HG03469 (cell line): ENCODE data around the gene RETREG2.

Experiments used
- ATAC-seq: cut with Tn5 transposase; IDR thresholded peaks from one replicate; pipeline ENCODE4 v1.9.1; 2021; ENCODE audit warnings: mild to moderate bottlenecking, moderate library complexity, moderate number of reproducible peaks; ENCODE audit not compliant: unreplicated experiment

RETREG2 gene, protein sequence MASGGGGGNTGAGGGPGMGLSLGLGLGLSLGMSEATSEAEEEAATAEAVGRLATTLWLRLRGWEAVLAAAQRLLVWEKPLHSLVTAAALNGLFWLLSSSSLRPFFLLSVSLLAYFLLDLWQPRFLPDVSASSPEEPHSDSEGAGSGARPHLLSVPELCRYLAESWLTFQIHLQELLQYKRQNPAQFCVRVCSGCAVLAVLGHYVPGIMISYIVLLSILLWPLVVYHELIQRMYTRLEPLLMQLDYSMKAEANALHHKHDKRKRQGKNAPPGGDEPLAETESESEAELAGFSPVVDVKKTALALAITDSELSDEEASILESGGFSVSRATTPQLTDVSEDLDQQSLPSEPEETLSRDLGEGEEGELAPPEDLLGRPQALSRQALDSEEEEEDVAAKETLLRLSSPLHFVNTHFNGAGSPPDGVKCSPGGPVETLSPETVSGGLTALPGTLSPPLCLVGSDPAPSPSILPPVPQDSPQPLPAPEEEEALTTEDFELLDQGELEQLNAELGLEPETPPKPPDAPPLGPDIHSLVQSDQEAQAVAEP

GRCh38 chr2:219177552-219178376, at the start of gene RETREG2:
RETREG2 (plus strand) TSS chr2:219178275; CDS start chr2:219178353, 78 bp downstream.
- ATAC-seq = no peak

DNA sequence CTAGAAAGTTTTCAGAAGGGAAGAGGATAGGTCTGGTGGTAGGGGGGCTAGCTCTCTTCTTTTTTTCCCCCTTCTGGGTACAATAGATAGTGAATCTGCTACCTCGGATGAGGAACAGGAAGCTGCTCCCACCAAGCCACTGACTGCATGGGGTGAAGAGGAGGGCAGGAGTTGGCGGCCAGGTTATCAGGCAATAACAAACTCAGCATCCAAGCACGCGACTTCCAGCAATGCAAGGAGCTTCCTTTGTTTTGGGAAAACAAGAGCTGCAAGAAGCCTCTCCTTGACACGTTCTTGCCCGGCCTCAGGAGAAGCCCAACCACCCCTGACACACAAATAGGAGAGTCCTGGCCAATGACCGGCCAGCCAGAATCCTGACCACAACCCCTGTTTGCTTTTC, 49.7 kb upstream of the RETREG2 start:
- ATAC-seq = no peak

- no peak for ATAC-seq
These were observed 48.5 kb upstream of the RETREG2 start for GRCh38 chr2:219129589-219129988.

GRCh38 chr2:219131327-219131726, 46.7 kb upstream of the RETREG2 start:
- no peak for ATAC-seq

GRCh38 chr2:219131744-219132143, 46.3 kb upstream of the RETREG2 start:
- no peak for ATAC-seq

GRCh38 chr2:219133976-219134375, 44.1 kb upstream of the RETREG2 start:
- no peak for ATAC-seq

DNA sequence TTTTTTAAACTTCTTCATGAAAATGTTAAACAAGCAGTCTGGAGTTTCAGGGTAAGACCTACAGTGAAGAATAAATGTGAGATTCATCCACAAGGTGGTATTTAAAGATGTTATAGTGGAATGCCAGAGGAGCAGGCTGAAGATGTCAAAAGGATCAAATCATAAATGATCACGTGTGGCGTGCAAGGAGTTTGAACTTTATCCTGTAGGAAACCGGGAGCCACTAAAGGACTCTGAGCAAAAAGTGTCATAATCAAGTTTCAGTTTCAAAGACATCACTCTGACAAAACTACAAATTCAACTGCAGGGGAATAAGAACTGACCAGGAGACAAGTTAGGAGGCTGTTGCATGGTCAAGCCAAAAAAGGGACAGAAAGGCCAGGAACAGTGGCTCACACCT, 37.4 kb upstream of the RETREG2 start:
- ATAC-seq = no peak

DNA sequence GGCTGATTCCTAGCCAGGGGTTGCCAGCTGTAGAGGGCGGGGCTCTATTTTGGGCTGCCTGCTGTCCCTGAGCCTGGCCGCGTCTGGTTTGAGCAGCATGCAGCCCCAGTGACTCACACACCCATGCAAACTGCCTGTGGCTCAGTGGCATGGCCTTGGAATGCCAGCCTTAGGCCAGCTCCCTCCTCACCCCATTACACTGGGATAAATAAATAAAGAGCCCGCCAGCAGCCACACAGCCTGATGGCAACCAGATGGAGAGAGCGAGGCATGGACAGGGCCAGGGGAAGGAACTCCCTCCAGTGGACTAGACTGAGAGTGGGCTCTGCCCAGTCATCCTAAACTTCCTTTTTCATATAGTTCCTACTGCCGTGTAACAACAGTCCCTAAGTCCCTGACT, 35.7 kb upstream of the RETREG2 start:
- no peak for ATAC-seq

- ATAC-seq = no peak
These were observed 28.4 kb upstream of the RETREG2 start for GRCh38 chr2:219149667-219150066.

GRCh38 chr2:219155054-219155644, 22.9 kb upstream of the RETREG2 start:
- no peak for ATAC-seq

DNA sequence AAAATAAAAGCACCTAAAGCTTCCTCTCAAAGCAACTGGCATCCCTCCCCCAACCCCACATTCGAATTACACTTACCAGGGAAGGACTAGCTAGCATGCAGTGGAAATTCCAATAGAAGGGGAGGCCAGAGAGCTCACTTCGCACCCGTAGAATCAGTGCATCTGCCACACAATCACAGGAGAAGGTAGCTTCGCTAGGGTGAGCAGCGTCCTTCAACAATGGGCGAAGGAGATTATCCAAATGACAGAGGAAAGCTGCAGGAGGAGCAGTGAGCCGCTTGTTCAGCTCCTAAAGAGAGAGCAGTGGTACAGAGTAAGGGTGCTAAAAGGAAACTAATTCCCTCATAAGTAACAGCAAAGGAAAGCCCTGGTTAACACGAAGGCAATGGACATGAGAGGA, 20.7 kb upstream of the RETREG2 start:
- ATAC-seq = no peak

GRCh38 chr2:219158025-219158424, 20.1 kb upstream of the RETREG2 start:
- no peak for ATAC-seq

DNA sequence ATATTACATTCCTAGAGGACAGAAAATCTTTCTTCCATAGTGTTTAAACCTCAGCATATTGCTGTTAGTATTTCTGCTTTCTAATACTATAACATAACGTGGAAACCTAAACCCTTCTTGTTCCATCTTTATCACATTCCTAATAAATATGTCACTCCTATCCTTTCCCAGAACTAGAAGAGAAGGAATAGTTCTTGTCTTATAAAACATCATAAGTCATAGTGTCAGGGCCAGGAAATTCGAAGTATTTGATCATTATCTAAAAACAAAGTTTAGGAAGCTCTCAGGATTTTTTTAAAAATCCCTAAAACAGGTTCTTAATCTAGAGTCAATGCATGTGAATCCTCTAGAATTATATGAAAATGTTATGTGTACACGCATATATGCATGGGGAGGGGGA, 19.5 kb upstream of the RETREG2 start:
- ATAC-seq = no peak

GRCh38 chr2:219159771-219160185, 18.3 kb upstream of the RETREG2 start:
- no peak for ATAC-seq

DNA sequence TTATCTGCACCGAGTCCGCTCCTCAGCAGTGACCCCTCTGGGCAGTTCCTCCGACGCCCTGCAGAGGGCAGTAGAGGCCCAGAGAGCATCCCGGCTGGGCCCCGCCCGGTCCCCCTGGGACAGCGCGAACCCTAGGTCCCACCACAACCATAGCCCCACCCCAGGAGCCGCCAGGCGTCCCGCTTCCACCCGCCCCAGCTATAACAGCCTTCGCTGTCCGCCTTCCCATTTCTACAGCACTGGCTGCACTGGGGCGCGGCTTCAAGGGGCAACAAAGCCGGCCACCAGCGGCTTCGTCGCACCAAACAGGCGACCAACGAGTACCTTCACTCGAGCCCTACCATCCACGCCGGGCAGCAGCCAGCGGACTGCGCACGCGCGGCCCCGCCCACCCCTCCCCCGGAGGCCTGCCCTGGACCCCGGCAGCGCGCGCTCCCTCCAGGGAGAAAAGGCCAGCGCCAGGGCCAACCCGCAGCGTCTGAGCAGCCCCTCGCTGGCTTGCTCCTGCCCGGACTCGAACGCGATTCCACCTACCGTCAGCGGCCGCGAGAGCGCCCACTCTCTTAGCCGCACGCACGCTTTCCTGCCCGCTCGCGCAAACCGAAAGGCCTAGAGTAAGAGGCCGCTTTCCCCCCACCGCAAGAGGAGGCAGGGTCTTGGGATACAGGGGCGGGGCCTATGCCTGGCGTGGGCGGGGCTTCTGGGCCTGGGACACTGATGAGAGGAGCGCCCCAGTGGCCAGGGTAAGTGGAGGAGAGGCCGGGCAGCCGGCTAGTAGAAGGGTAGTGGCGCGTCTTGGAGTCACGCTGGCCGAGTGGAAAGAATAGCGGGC, 17.7 kb upstream of the RETREG2 start, which contains the start of gene NHEJ1:
Gene NHEJ1 (minus strand): TSS at position 630 of the 832 bp plus-strand sequence. CDS start 2,453 bp downstream, outside the sequence.
- ATAC-seq = peak; percentile 79

- no peak for ATAC-seq
These were observed 17.0 kb upstream of the RETREG2 start for GRCh38 chr2:219161097-219161496.

DNA sequence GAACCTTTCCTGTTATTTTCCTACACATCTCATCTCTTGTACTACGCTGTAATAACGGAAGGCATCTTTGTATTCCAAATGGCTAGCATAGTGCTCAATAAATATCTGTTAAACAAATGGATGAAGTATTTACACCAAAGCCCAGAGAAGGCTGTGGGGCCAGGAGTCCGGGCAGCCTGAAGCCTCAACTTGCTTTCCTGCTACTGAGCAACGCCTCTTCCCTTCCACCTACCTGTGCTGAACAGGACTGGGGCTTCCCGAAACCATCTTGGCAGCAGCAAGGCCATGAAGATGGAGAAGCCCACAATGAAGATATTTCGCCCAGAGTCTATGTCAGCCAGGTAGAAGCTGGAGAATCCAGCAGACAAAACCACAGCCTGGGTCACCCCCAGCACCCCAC, 14.9 kb upstream of the RETREG2 start:
- ATAC-seq = no peak

DNA sequence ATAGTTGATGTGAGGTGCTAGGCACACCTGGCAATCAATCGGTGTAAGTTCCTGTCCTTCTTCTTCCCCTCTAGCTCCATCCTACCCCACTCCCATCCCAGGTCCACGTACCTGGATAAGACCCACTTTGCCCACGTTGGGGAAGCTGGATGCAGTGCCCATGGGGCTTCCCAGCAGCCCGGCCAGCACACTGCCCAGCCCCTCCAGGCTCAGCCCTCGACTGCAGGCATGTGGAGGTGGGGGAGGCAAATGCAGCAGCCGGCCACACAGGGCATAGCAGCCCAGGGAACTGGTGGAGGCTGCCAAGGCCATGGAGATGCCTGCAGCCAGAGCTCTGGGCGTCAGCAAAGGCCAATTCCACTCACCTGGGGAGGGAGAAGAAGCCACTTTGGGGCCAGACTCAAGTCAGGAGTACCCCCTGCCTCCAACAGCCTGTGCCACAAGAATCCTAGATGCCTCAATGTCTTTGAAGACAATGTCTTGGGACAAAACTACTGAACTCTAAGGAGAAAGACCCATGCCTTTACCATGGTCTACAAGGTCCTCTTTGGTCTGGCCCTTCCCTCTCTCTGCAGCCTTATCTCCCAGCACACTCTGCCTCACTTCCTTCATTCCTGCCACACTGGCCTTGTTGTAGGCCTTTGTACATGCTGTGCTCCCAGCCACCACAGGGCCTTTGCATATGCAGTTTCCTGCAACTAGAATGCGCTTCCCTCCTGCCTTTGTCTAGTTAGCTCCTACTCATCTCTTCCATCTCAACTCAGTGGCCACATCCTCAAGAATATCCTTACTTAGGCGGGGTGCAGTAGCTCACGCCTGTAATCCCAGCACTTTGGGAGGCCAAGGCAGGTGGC, 12.8 kb upstream of the RETREG2 start:
- ATAC-seq = no peak

DNA sequence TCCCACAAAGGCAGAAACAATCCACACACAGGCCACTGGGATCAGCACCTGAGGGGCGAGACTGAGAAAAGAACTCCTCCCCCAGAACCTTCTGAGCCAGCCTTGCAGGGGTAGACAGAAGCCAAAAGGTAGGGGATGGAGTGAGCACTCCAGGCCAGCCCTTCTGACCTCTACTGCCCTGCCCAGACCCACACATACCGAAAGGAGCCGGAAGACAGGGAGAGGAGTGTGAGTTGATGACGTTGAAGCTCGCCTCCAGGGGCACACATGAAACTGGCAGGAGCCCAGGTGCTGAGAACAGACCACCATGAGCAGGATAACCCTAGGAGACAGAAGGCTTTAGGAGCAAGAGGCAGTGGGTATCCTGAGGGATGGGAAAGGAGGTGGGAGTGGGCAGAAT, 10.1 kb upstream of the RETREG2 start:
- ATAC-seq = no peak
